Measurements from ENCODE around the gene TOX4. TPM values are rescaled to one million over a fixed set of nuclear protein-coding genes. Genes with fewer than 3 reads are reported as not detected.
A peak's percentile ranks its signal among the peaks of the same experiment; 100 is the strongest.
"Not testable (repeated sequence)": the region's sequence is repeated elsewhere in the genome, so short reads cannot be mapped to it uniquely, and the experiment has no call there.

Gene TOX4
- total RNA-seq, 2 donors from 2014 or later: 53.2 to 58.2 TPM

DNA sequence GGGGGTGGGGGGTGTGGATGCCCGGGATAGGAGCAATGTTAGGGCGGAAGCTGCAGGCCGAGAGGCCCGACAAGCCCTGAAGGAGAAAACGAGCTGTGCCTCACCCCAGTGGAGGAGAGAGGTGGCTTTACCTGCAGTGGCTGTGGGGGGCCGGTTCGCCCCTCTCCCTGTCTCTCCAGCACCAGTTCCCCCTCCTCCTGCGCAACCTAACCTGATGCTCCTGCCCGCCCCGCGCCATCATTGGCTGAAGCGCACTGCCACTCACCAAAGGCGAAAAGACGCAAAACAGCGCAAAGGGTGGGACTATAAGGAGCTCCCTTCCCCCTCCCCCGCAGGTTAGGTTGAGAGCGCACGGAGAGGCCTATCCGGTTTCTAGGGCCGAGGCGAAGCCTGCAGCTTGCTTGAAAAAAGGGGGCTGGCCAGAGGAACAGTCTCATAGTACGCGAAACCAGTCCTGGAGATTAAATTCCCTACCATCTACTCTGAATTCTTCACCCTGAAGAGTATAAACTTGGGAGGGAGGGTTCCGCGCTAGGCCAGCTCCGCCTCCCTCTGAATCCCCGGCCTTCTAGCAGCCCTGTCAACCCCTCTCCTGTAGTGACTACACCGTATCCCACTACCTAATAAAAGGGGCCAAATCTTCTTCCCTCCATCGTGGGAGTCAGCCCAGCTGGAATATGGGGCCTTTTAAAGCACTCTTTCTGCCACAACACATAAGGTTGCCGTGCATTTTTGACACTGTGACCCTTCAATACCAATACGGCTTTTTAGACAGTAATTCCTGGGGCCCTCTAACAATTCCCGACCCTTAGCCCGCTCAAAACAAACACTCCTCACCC lies 39.7 kb upstream of the TOX4 start:
- Histone ChIP-seq H3K4me3 (peak overlapping the region; percentile 52 to 95), H3K9me3 (no peaks in the 10 kb centered on the region), H3K27ac (peak overlapping the region; percentile 85 to 91), H3K36me3 (no peaks in the 10 kb centered on the region), H3K27me3 (replicated peaks; ENCODE audit: insufficient read depth) (no peaks in the 10 kb centered on the region), H3K4me1 (replicated peaks) (no peaks in the 10 kb centered on the region)
- TF ChIP-seq POLR2A (IDR thresholded peaks at IDR 0.05): peak; percentile 47
- TF ChIP-seq, protein P1, sequence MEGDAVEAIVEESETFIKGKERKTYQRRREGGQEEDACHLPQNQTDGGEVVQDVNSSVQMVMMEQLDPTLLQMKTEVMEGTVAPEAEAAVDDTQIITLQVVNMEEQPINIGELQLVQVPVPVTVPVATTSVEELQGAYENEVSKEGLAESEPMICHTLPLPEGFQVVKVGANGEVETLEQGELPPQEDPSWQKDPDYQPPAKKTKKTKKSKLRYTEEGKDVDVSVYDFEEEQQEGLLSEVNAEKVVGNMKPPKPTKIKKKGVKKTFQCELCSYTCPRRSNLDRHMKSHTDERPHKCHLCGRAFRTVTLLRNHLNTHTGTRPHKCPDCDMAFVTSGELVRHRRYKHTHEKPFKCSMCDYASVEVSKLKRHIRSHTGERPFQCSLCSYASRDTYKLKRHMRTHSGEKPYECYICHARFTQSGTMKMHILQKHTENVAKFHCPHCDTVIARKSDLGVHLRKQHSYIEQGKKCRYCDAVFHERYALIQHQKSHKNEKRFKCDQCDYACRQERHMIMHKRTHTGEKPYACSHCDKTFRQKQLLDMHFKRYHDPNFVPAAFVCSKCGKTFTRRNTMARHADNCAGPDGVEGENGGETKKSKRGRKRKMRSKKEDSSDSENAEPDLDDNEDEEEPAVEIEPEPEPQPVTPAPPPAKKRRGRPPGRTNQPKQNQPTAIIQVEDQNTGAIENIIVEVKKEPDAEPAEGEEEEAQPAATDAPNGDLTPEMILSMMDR (IDR thresholded peaks at IDR 0.05): no peak
- peak; percentile 96 for TF ChIP-seq POLR2AphosphoS5 (IDR thresholded peaks at IDR 0.05)
- WGBS: 3% methylated on average over 33 of the region's 33 CpGs
- peak; percentile 98 for DNase-seq (ENCODE audit: low spot score)
- intact Hi-C loops (cut with DNase I): loop anchor here (1.0 kb wide), 1 partner anchor 19 kb away; the partner anchor contains the start of gene CHD8

GRCh38 chr14:21440859-21441258 lies 36.1 kb upstream of the TOX4 start:
- Histone ChIP-seq H3K27ac (no peak overlapping the region), H3K4me3 (no peak overlapping the region), H3K4me1 (replicated peaks) (no peaks in the 10 kb centered on the region), H3K27me3 (replicated peaks; ENCODE audit: insufficient read depth) (no peaks in the 10 kb centered on the region), H3K36me3 (no peaks in the 10 kb centered on the region), H3K9me3 (no peaks in the 10 kb centered on the region)
- TF ChIP-seq POLR2A (IDR thresholded peaks at IDR 0.05) (no peak), POLR2AphosphoS5 (IDR thresholded peaks at IDR 0.05) (no peak)
- TF ChIP-seq, protein P1 (IDR thresholded peaks at IDR 0.05): no peak
- DNase-seq (ENCODE audit: low spot score): no peak
- intact Hi-C loops (cut with DNase I): no loop called here

- intact Hi-C loops (cut with DNase I); H3K36me3 ChIP-seq; H3K27me3 ChIP-seq (replicated peaks; ENCODE audit: insufficient read depth); H3K27ac ChIP-seq; H3K9me3 ChIP-seq; H3K4me1 ChIP-seq (replicated peaks); H3K4me3 ChIP-seq; DNase-seq (ENCODE audit: low spot score): not testable (repeated sequence)
- 80% methylated on average over 1 of the region's 1 CpG for WGBS
These were observed 34.3 kb upstream of the TOX4 start for GRCh38 chr14:21442657-21443056.

GRCh38 chr14:21449899-21450216 lies 27.1 kb upstream of the TOX4 start:
- Histone ChIP-seq H3K27ac (no peak overlapping the region), H3K4me1 (replicated peaks) (peaks cover 11% of the 10 kb centered on the region), H3K4me3 (no peak overlapping the region), H3K27me3 (replicated peaks; ENCODE audit: insufficient read depth) (no peaks in the 10 kb centered on the region), H3K36me3 (no peaks in the 10 kb centered on the region), H3K9me3 (no peaks in the 10 kb centered on the region)
- WGBS: 74% methylated on average over 1 of the region's 1 CpG
- intact Hi-C loops (cut with DNase I): no loop called here
- no peak for DNase-seq (ENCODE audit: low spot score)
- TF ChIP-seq POLR2AphosphoS5 (IDR thresholded peaks at IDR 0.05): no peak
- TF ChIP-seq, protein P1 (IDR thresholded peaks at IDR 0.05): no peak
- no peak for TF ChIP-seq POLR2A (IDR thresholded peaks at IDR 0.05)

DNA sequence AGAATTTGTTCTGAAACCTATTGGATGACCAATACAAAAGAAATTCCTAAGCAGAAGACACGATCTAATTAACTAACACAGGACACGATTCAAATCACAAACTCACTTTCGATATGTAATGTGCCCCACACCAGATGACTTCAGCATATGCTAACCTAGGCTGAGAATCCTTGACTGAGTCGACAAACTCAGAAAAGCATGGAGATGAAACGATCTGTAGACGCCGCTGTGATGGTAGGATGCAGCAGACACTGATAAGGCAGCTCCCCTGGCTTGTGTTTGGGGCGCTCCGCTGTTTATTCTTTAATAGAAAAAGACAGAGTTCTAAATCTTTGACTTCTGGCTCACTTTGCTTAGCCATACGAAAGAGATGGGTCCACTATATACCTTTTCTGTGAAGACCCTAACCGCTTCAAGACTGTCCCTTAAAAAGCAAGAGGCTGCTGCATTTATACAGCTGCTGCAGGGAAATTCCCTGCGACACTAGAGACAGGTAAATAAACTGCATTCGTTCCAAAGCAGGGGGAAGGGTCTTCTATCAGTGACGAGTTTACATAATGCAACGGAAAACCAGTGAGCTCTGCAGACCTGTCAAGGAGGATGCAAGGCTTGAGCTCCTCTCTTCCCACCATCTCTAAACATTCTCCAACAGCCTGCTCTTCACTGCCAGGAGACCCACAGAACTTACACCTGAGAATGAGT lies 22.0 kb upstream of the TOX4 start:
- no peaks in the 10 kb centered on the region for H3K27me3 ChIP-seq (replicated peaks; ENCODE audit: insufficient read depth)
- no peaks in the 10 kb centered on the region for H3K36me3 ChIP-seq
- peak overlapping the region; percentile 91 to 94 for H3K27ac ChIP-seq
- DNase-seq (ENCODE audit: low spot score): no peak
- TF ChIP-seq, protein P1 (IDR thresholded peaks at IDR 0.05): no peak
- TF ChIP-seq POLR2AphosphoS5 (IDR thresholded peaks at IDR 0.05): no peak
- no peaks in the 10 kb centered on the region for H3K9me3 ChIP-seq
- 17% methylated on average over 15 of the region's 15 CpGs for WGBS
- intact Hi-C loops (cut with DNase I): loop anchor here (5.0 kb wide), 1 partner anchor 102 kb away; no protein-coding TSS in a partner anchor
- H3K4me1 ChIP-seq (replicated peaks): peaks cover 5% of the 10 kb centered on the region
- peak overlapping the region; percentile 55 to 59 for H3K4me3 ChIP-seq
